NCI-H128 (cell line): ENCODE results near the gene SMARCA4.
"Not testable (repeated sequence)": the region's sequence is repeated elsewhere in the genome, so short reads cannot be mapped to it uniquely, and the experiment has no call there.

Experiments used
- DNase-seq: peaks from one replicate; lab custom pipeline; 2025; ENCODE audit not compliant: unreplicated experiment; lab: John Stamatoyannopoulos, UW

The SMARCA4 gene

GRCh38 chr19:11059511-11060358 lies 98.9 kb downstream of the SMARCA4 start:
- DNase-seq: no peak

- no peak for DNase-seq
Observed at GRCh38 chr19:11061952-11062351, 101.1 kb downstream of the SMARCA4 start.

GRCh38 chr19:11063434-11063833 lies 102.6 kb downstream of the SMARCA4 start:
- no peak for DNase-seq

- no peak for DNase-seq
Observed at GRCh38 chr19:11064831-11065303, 104.0 kb downstream of the SMARCA4 start.

GRCh38 chr19:11066326-11066725 lies 105.5 kb downstream of the SMARCA4 start:
- no peak for DNase-seq

GRCh38 chr19:11067356-11068113 lies 106.7 kb downstream of the SMARCA4 start:
- DNase-seq: no peak

- no peak for DNase-seq
Observed at GRCh38 chr19:11069561-11069960, 108.7 kb downstream of the SMARCA4 start.

GRCh38 chr19:11070123-11070522 lies 109.3 kb downstream of the SMARCA4 start:
- no peak for DNase-seq

GRCh38 chr19:11073568-11073967 lies 112.7 kb downstream of the SMARCA4 start:
- no peak for DNase-seq

- not testable (repeated sequence) for DNase-seq
Observed at GRCh38 chr19:11076792-11077191, 116.0 kb downstream of the SMARCA4 start.

GRCh38 chr19:11078893-11079292 lies 118.1 kb downstream of the SMARCA4 start:
- DNase-seq: no peak

GRCh38 chr19:11079999-11080398 lies 119.2 kb downstream of the SMARCA4 start:
- no peak for DNase-seq

GRCh38 chr19:11087870-11088505 lies 127.2 kb downstream of the SMARCA4 start:
- no peak for DNase-seq

GRCh38 chr19:11088506-11089253 lies 127.8 kb downstream of the SMARCA4 start:
- no peak for DNase-seq

- peak; percentile 25 for DNase-seq
Observed at GRCh38 chr19:11089254-11090013, 128.6 kb downstream of the SMARCA4 start, which contains the start of gene LDLR. TSS of gene LDLR (plus strand) at chr19:11089463. CDS start at chr19:11089549, 86 bp downstream.

GRCh38 chr19:11090014-11090263 lies 129.1 kb downstream of the SMARCA4 start:
- DNase-seq: not testable (repeated sequence)

- DNase-seq: peak; percentile 90
Observed at GRCh38 chr19:11090264-11090996, 129.6 kb downstream of the SMARCA4 start.

GRCh38 chr19:11090997-11091702 lies 130.3 kb downstream of the SMARCA4 start:
- no peak for DNase-seq

GRCh38 chr19:11091703-11092153 lies 130.9 kb downstream of the SMARCA4 start:
- no peak for DNase-seq
